IMR-90 (cell line): ENCODE data around the gene DISC1. TPM values are rescaled to one million over a fixed set of nuclear protein-coding genes. Genes with fewer than 3 reads are reported as not detected.

Source experiments
- ATAC-seq: fragments of 200-7000 bp; cut with Tn5 transposase; 2 replicates; pipeline ENCODE4 v1.9.1; 2020; ENCODE audit warnings: low read depth, mild to moderate bottlenecking, moderate library complexity
- BruUV-seq: library from RNA; stranded (reverse); fragments of 400-500 nt; replicated peaks from 2 replicates; lab custom pipeline; 2021; lab: Mats Ljungman, UMichigan
- CTCF ChIA-PET: fragments of 300-600 bp; formaldehyde crosslinking; extraction: SDS; loops from one replicate; lab custom pipeline; 2021; ENCODE audit warnings: antibody characterized with exemption; lab: Yijun Ruan, JAX
- POLR2A ChIA-PET: fragments of 300-600 bp; sonication (Branson Sonifier 250); formaldehyde crosslinking; loops from one replicate; lab custom pipeline; 2022; ENCODE audit warnings: antibody characterized with exemption; ENCODE audit not compliant: unreplicated experiment; lab: Charles Lee
- DNase-seq: peaks from one replicate; pipeline ENCODE4 v3.0.0; 2013
- H2AFZ ChIP-seq: replicated peaks from 2 replicates; pipeline ENCODE3; 2013; ENCODE audit warnings: low read length, mild to moderate bottlenecking; ENCODE audit not compliant: poor library complexity
- H2AK5ac ChIP-seq: 2 replicates; pipeline ENCODE4 v1.6.1; 2013; ENCODE audit warnings: low read depth, low read length, inconsistent platforms
- H2AK9ac ChIP-seq: replicated peaks from 2 replicates; pipeline ENCODE3; 2013; ENCODE audit warnings: mild to moderate bottlenecking, low read depth, low read length, moderate library complexity; ENCODE audit not compliant: poor library complexity
- H2BK120ac ChIP-seq: 2 replicates; pipeline ENCODE4 v1.6.1; 2013; ENCODE audit warnings: low read depth, low read length, inconsistent platforms
- H2BK15ac ChIP-seq: 3 replicates; pipeline ENCODE4 v1.6.1; 2013; ENCODE audit warnings: low read depth, low read length, inconsistent platforms
- H2BK20ac ChIP-seq: 2 replicates; pipeline ENCODE4 v1.6.1; 2013; ENCODE audit warnings: low read depth, mild to moderate bottlenecking, inconsistent platforms, low read length, moderate library complexity
- H2BK5ac ChIP-seq: 2 replicates; pipeline ENCODE4 v1.6.1; 2013; ENCODE audit warnings: mild to moderate bottlenecking, low read depth, low read length, inconsistent platforms; ENCODE audit not compliant: poor library complexity, severe bottlenecking
- H3K14ac ChIP-seq: replicated peaks from 2 replicates; pipeline ENCODE4 v1.6.1; 2013; ENCODE audit warnings: low read depth, low read length, inconsistent platforms
- H3K18ac ChIP-seq: 2 replicates; pipeline ENCODE4 v1.6.1; 2013; ENCODE audit warnings: low read depth, low read length, control low read depth
- H3K23ac ChIP-seq: 2 replicates; pipeline ENCODE4 v1.6.1; 2013; ENCODE audit warnings: low read depth, low read length, inconsistent platforms
- H3K27ac ChIP-seq: 2 replicates; pipeline ENCODE4 v1.5.1; 2013; ENCODE audit warnings: mild to moderate bottlenecking, control low read depth, low read length; ENCODE audit not compliant: insufficient read depth
- H3K27me3 ChIP-seq: 2 replicates; pipeline ENCODE4 v1.6.1; 2013; ENCODE audit warnings: low read length; ENCODE audit not compliant: control insufficient read depth, insufficient read depth
- H3K36me3 ChIP-seq: 2 replicates; pipeline ENCODE4 v1.6.1; 2013; ENCODE audit warnings: low read length, mixed read lengths; ENCODE audit not compliant: control insufficient read depth, insufficient read depth
- H3K4ac ChIP-seq: 2 replicates; pipeline ENCODE4 v1.6.1; 2013; ENCODE audit warnings: low read depth, low read length, inconsistent platforms
- H3K4me1 ChIP-seq: 2 replicates; pipeline ENCODE4 v1.6.1; 2013; ENCODE audit warnings: low read length, mixed read lengths; ENCODE audit not compliant: control insufficient read depth, insufficient read depth
- H3K4me2 ChIP-seq: 2 replicates; pipeline ENCODE4 v1.6.1; 2013; ENCODE audit warnings: low read depth, mild to moderate bottlenecking, control low read depth, low read length, moderate library complexity
- H3K4me3 ChIP-seq: 2 replicates; pipeline ENCODE4 v1.5.1; 2013; ENCODE audit warnings: low read depth, mild to moderate bottlenecking, control low read depth, low read length, moderate library complexity; ENCODE audit not compliant: insufficient read depth
- H3K56ac ChIP-seq: 2 replicates; pipeline ENCODE4 v1.6.1; 2013; ENCODE audit warnings: low read length, inconsistent platforms; ENCODE audit not compliant: insufficient read depth; ENCODE audit errors: extremely low read depth
- H3K79me1 ChIP-seq, 2 experiments: 2 replicates each; pipeline ENCODE4 v1.6.1; 2013; ENCODE audit warnings: low read length in 2 of 2, inconsistent platforms in 1 of 2, low read depth in 1 of 2
- H3K9ac ChIP-seq: 2 replicates; pipeline ENCODE4 v1.6.1; 2013; ENCODE audit warnings: low read depth, low read length, control low read depth
- H3K9me1 ChIP-seq: 2 replicates; pipeline ENCODE4 v1.6.1; 2013; ENCODE audit warnings: low read length, inconsistent platforms; ENCODE audit not compliant: insufficient read depth
- H3K9me3 ChIP-seq: 2 replicates; pipeline ENCODE4 v1.6.1; 2013; ENCODE audit warnings: low read length; ENCODE audit not compliant: control insufficient read depth, insufficient read depth
- H4K20me1 ChIP-seq: 2 replicates; pipeline ENCODE4 v1.6.1; 2013; ENCODE audit warnings: low read length, inconsistent platforms; ENCODE audit not compliant: insufficient read depth
- H4K5ac ChIP-seq: 2 replicates; pipeline ENCODE4 v1.6.1; 2013; ENCODE audit warnings: mild to moderate bottlenecking, low read depth, low read length, control low read depth
- H4K8ac ChIP-seq, 2 experiments: 2 replicates each; pipeline ENCODE4 v1.6.1; 2013; ENCODE audit warnings: low read depth in 2 of 2, low read length in 2 of 2, control low read depth in 1 of 2, inconsistent platforms in 1 of 2
- H4K91ac ChIP-seq: 2 replicates; pipeline ENCODE4 v1.6.1; 2013; ENCODE audit warnings: low read depth, low read length, inconsistent platforms; ENCODE audit not compliant: insufficient read depth
- BHLHE40 ChIP-seq: fragments of 150-350 bp; IDR thresholded peaks from 2 replicates; pipeline ENCODE4 v1.6.1; 2016; ENCODE audit warnings: mild to moderate bottlenecking, low read depth, low read length
- CEBPB ChIP-seq: IDR thresholded peaks from 2 replicates; pipeline ENCODE4 v1.6.1; 2012; ENCODE audit warnings: low read depth, low read length, improper control_type of control experiment
- CHD1 ChIP-seq: IDR thresholded peaks from 2 replicates; pipeline ENCODE4 v1.6.1; 2012; ENCODE audit warnings: low read depth, low read length, improper control_type of control experiment
- FOS ChIP-seq: fragments of 150-350 bp; IDR thresholded peaks from 2 replicates; pipeline ENCODE4 v1.6.1; 2016; ENCODE audit warnings: low read depth, low read length
- NFE2L2 ChIP-seq: fragments of 150-350 bp; IDR thresholded peaks from 2 replicates; pipeline ENCODE4 v1.6.1; 2016; ENCODE audit warnings: low read depth, mild to moderate bottlenecking, low read length
- RAD21 ChIP-seq: IDR thresholded peaks from 2 replicates; pipeline ENCODE4 v1.6.1; 2012; ENCODE audit warnings: low read length, improper control_type of control experiment
- RFX5 ChIP-seq: IDR thresholded peaks from 2 replicates; pipeline ENCODE4 v1.8.0; 2012; ENCODE audit warnings: low read depth, mild to moderate bottlenecking, low read length, moderate library complexity
- SMC3 ChIP-seq: fragments of 150-350 bp; IDR thresholded peaks from 2 replicates; pipeline ENCODE4 v1.6.1; 2016; ENCODE audit warnings: low read depth, mild to moderate bottlenecking, antibody characterized with exemption, low read length, moderate library complexity
- WGBS, 2 experiments: methylation state at CpG; one replicate each; pipeline versions ENCODE4 v1.1.5 to v1.1.7; 2013; ENCODE audit warnings: missing lambda C conversion rate in 2 of 2; ENCODE audit not compliant: insufficient read length in 1 of 2; ENCODE audit errors: extremely low coverage in 2 of 2; 5-methylcytosine and 5-hydroxymethylcytosine counted together
- dilution Hi-C: fragments of 300-500 bp; cut with HindIII; formaldehyde crosslinking; loops from one replicate; pipeline ENCODE4 v1.14.3; 2018; ENCODE audit warnings: low sequenced_read_pairs; ENCODE audit not compliant: unreplicated experiment
- in situ Hi-C: fragments of 300-500 bp; cut with MboI; formaldehyde crosslinking; loops from 3 replicates; pipeline ENCODE4 v1.14.3; 2019; ENCODE audit warnings: low sequenced_read_pairs, inconsistent platforms, mixed read lengths
- intact Hi-C: fragments of 100-400 bp; cut with micrococcal nuclease; formaldehyde crosslinking; loops from 2 replicates; pipeline ENCODE4 v1.10.0; 2022
- polyA plus RNA-seq, 3 experiments: library from polyadenylated mRNA; depleted of rRNA; stranded (reverse); fragments of >200 nt; gene quantifications; 2 replicates each; pipeline ENCODE4 v1.2.3, GENCODE V29; 2012; ENCODE audit warnings: low replicate concordance in 1 of 3
- total RNA-seq: library from RNA; depleted of rRNA; stranded (reverse); fragments of >200 nt; gene quantifications from 2 replicates; pipeline ENCODE4 v1.2.3, GENCODE V29; 2012
- TF ChIP-seq, protein P1 (sequence below): fragments of 150-350 bp; IDR thresholded peaks from 2 replicates; pipeline ENCODE4 v1.6.1; 2016; ENCODE audit warnings: low read depth, mild to moderate bottlenecking, low read length, moderate library complexity, borderline replicate concordance
- TF ChIP-seq, protein P2 (sequence below): fragments of 150-350 bp; IDR thresholded peaks from 2 replicates; pipeline ENCODE4 v1.6.1; 2017; ENCODE audit warnings: mild to moderate bottlenecking, antibody characterized with exemption, low read length, low read depth

The DISC1 gene
- total and polyA plus RNA-seq, 2 of the 4 experiments (the other 2 are of a cell fraction) = 2.2 to 7.0 TPM

DNA sequence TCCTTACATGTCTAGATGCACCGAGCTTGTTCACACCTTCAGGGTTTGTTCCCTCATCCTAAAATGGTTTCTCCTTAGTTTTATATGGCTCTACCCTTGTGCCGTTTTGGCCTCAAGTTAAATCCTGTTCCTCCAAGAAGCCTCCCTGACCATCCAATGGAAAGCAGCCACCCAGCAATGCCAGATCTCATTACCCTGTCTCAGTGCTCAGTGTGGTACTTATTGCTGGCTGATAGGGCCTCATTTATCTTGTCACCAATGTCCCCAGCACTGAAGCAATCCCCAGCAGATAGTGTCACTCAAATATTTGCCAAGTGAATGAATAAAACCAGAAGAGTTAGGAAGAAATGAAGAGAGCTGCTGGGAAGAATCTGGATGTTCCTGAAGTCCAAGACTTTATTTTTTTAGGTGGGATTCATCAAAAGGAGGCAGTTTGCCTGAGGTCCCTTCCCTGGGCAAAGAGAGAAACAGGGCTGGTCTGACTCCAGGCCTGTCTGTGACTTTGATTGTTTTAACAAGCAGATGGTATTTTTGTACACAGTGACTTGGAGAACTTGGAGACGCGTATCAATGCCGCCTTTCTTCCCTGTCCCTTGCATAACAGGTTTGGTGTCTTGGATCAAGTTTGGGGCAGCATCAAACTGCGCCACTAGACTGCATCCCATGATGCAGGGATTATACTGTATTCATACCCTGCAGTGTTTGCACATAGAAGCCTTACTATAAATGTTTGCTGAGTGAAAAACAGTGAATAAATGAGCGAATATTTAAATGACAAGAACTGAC, 221.2 kb downstream of the DISC1 start:
- CTCF ChIA-PET = no interaction called here
- in situ Hi-C loops = no loop called here
- dilution Hi-C loops = no loop called here
- H3K9me1 ChIP-seq = peaks cover 17% of the 10 kb centered on the region
- no peak overlapping the region for H3K4me2 ChIP-seq
- no peak overlapping the region for H2AK9ac ChIP-seq
- H3K4me3 ChIP-seq = no peak overlapping the region
- H2BK120ac ChIP-seq = no peak overlapping the region
- H4K91ac ChIP-seq = no peak overlapping the region
- no TSS peak for BruUV-seq
- no peak overlapping the region for H2BK5ac ChIP-seq
- no peak overlapping the region for H4K5ac ChIP-seq
- H3K9ac ChIP-seq = no peak overlapping the region
- intact Hi-C loops = no loop called here
- no peak overlapping the region for H4K8ac ChIP-seq
- no peak overlapping the region for H3K23ac ChIP-seq
- H3K36me3 ChIP-seq = no peaks in the 10 kb centered on the region; the same call in 1 of the 2 replicates
- H2BK20ac ChIP-seq = peak overlapping the region; percentile 17; the same call in 1 of the 2 replicates
- H3K56ac ChIP-seq = no peak overlapping the region
- POLR2A ChIA-PET = no interaction called here
- H2AK5ac ChIP-seq = 0 out of 2 replicates have a peak overlapping the region, but pooled peaks have one; percentile 18
- no peak overlapping the region for H3K27ac ChIP-seq
- WGBS, 2 experiments = 100% methylated on average over 1 of the region's 7 CpGs; no CpG with 5 or more reads in 1 of the 2 experiments
- DNase-seq (no peak), ATAC-seq (no peak)
- H3K4me1 ChIP-seq = peaks cover 11% of the 10 kb centered on the region
- TF ChIP-seq NFE2L2 (no peak), BHLHE40 (no peak), CHD1 (no peak), SMC3 (no peak), CEBPB (no peak), RAD21 (no peak), RFX5 (no peak), FOS (no peak)
- TF ChIP-seq, protein P1, sequence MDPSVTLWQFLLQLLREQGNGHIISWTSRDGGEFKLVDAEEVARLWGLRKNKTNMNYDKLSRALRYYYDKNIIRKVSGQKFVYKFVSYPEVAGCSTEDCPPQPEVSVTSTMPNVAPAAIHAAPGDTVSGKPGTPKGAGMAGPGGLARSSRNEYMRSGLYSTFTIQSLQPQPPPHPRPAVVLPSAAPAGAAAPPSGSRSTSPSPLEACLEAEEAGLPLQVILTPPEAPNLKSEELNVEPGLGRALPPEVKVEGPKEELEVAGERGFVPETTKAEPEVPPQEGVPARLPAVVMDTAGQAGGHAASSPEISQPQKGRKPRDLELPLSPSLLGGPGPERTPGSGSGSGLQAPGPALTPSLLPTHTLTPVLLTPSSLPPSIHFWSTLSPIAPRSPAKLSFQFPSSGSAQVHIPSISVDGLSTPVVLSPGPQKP = no peak
- TF ChIP-seq, protein P2, sequence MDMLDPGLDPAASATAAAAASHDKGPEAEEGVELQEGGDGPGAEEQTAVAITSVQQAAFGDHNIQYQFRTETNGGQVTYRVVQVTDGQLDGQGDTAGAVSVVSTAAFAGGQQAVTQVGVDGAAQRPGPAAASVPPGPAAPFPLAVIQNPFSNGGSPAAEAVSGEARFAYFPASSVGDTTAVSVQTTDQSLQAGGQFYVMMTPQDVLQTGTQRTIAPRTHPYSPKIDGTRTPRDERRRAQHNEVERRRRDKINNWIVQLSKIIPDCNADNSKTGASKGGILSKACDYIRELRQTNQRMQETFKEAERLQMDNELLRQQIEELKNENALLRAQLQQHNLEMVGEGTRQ = no peak
- peak overlapping the region; percentile 15; the same call in 1 of the 2 replicates for H3K4ac ChIP-seq
- no peak overlapping the region; the same call in 2 of the 3 replicates for H2BK15ac ChIP-seq
- no peak overlapping the region for H2AFZ ChIP-seq
- peaks cover 0 to 6% of the 10 kb centered on the region in 2 experiments; a peak in 2 of 4 replicates for H3K79me1 ChIP-seq
- no peaks in the 10 kb centered on the region for H3K27me3 ChIP-seq
- no peaks in the 10 kb centered on the region for H4K20me1 ChIP-seq
- H3K14ac ChIP-seq = no peak overlapping the region
- H3K18ac ChIP-seq = no peak overlapping the region
- H3K9me3 ChIP-seq = no peaks in the 10 kb centered on the region
